Measurements from ENCODE around the gene PCNX2. TPM values are rescaled to one million over a fixed set of nuclear protein-coding genes. Genes with fewer than 3 reads are reported as not detected.

PCNX2 gene
- total RNA-seq, 4 donors from 2014 or later, result 12.1 to 35.1 (median 15.8) TPM

- Histone ChIP-seq H3K27ac (no peak overlapping the region), H3K36me3 (no peaks in the 10 kb centered on the region), H3K9me3 (no peaks in the 10 kb centered on the region), H3K4me3 (replicated peaks in 1 of 3) (no peak overlapping the region), H3K4me1 (peaks cover 8 to 13% of the 10 kb centered on the region in 2 donors), H3K27me3 (no peaks in the 10 kb centered on the region)
- TF ChIP-seq CTCF (IDR thresholded peaks at IDR 0.05), result no peak
- no peak for TF ChIP-seq POLR2A (IDR thresholded peaks at IDR 0.05)
- 79 to 89% methylated on average over 8 of the region's 8 CpGs for WGBS, 2 donors
- DNase-seq, result no peak
- intact Hi-C loops (cut with DNase I), result no loop called here
Measured at GRCh38 chr1:233331676-233332519, 36.4 kb upstream of the PCNX2 start.

- intact Hi-C loops (cut with DNase I), result no loop called here
- Histone ChIP-seq H3K4me1 (peaks cover 8 to 13% of the 10 kb centered on the region in 2 donors), H3K4me3 (replicated peaks in 1 of 3) (peak overlapping the region; percentile 47 to 71 (median 59)), H3K36me3 (no peaks in the 10 kb centered on the region), H3K27ac (peak overlapping the region in 1 of 3 donors; percentile 41), H3K27me3 (no peaks in the 10 kb centered on the region), H3K9me3 (no peaks in the 10 kb centered on the region)
- whole genome bisulfite sequencing, 2 donors, result 0 to 1% methylated on average over 5 to 11 of the region's 96 CpGs
- TF ChIP-seq CTCF (IDR thresholded peaks at IDR 0.05), result no peak
- TF ChIP-seq POLR2A (IDR thresholded peaks at IDR 0.05), result no peak
- peak; percentile 41 to 44 for DNase-seq
Measured at GRCh38 chr1:233328142-233328921, 32.8 kb upstream of the PCNX2 start.

GRCh38 chr1:233327651-233328141 is 32.2 kb upstream of the PCNX2 start, which contains the start of gene MAP3K21:
MAP3K21 (plus strand) TSS chr1:233327724; CDS start chr1:233328029, 305 bp downstream.
- H3K36me3 ChIP-seq, result no peaks in the 10 kb centered on the region
- no peaks in the 10 kb centered on the region for H3K9me3 ChIP-seq
- DNase-seq, result no peak
- H3K27ac ChIP-seq, result peak within 1 kb of the TSS in 1 of 3 donors; percentile 41
- TF ChIP-seq POLR2A (IDR thresholded peaks at IDR 0.05) (peak in 1 of 2 donors; percentile 80), CTCF (IDR thresholded peaks at IDR 0.05) (no peak)
- intact Hi-C loops (cut with DNase I), result no loop called here
- no peaks in the 10 kb centered on the region for H3K27me3 ChIP-seq
- H3K4me3 ChIP-seq (replicated peaks in 1 of 3), result peak within 1 kb of the TSS; percentile 47 to 71 (median 59)
- WGBS, 2 donors, result 1% methylated on average over 30 of the region's 68 CpGs; no CpG with 5 or more reads in 1 of the 2 donors
- peaks cover 8 to 13% of the 10 kb centered on the region in 2 donors for H3K4me1 ChIP-seq

- Histone ChIP-seq H3K4me1 (peaks cover 8 to 13% of the 10 kb centered on the region in 2 donors), H3K9me3 (no peaks in the 10 kb centered on the region), H3K36me3 (no peaks in the 10 kb centered on the region), H3K27me3 (no peaks in the 10 kb centered on the region), H3K27ac (no peak overlapping the region), H3K4me3 (replicated peaks in 1 of 3) (peak overlapping the region in 1 of 3 donors; percentile 71)
- WGBS, 2 donors, result 5 to 6% methylated on average over 25 to 30 of the region's 49 CpGs
- peak; percentile 98 to 99 for DNase-seq
- TF ChIP-seq CTCF (IDR thresholded peaks at IDR 0.05) (no peak), POLR2A (IDR thresholded peaks at IDR 0.05) (peak in 1 of 2 donors; percentile 15)
- intact Hi-C loops (cut with DNase I), result no loop called here
Measured at GRCh38 chr1:233326811-233327650, 31.5 kb upstream of the PCNX2 start.
